ENCODE data around the gene ORMDL1.

ORMDL1 gene

GRCh38 chr2:189791338-189792042, 7.4 kb upstream of the ORMDL1 start:
- TF ChIP-seq ARNTL (CRISPR knock-in tag; IDR thresholded peaks at IDR 0.05; ENCODE audit: borderline replicate concordance, low read depth) (no peak), CSDC2 (CRISPR knock-in tag; IDR thresholded peaks at IDR 0.05) (no peak), CREB5 (CRISPR knock-in tag; IDR thresholded peaks at IDR 0.05; ENCODE audit: low read depth) (no peak), GLIS3 (CRISPR knock-in tag; IDR thresholded peaks at IDR 0.05) (no peak), TOX (CRISPR knock-in tag; IDR thresholded peaks at IDR 0.05; ENCODE audit: borderline replicate concordance) (no peak), ZNF565 (CRISPR knock-in tag; conservative IDR thresholded peaks at IDR 0.05; ENCODE audit: low read depth) (no peak), ZFP3 (CRISPR knock-in tag; IDR thresholded peaks at IDR 0.05) (no peak), TCF4 (CRISPR knock-in tag; IDR thresholded peaks at IDR 0.05; ENCODE audit: borderline replicate concordance) (no peak), PATZ1 (CRISPR knock-in tag; IDR thresholded peaks at IDR 0.05; ENCODE audit: borderline replicate concordance) (no peak), ZFP30 (CRISPR knock-in tag; IDR thresholded peaks at IDR 0.05) (no peak), ESRRG (CRISPR knock-in tag; IDR thresholded peaks at IDR 0.05) (no peak), ZNF70 (CRISPR knock-in tag; IDR thresholded peaks at IDR 0.05) (no peak), ZC3H10 (CRISPR knock-in tag; IDR thresholded peaks at IDR 0.05) (no peak), PPARA (CRISPR knock-in tag; IDR thresholded peaks at IDR 0.05; ENCODE audit: borderline replicate concordance) (no peak), ISL1 (CRISPR knock-in tag; IDR thresholded peaks at IDR 0.05) (no peak), BACH2 (CRISPR knock-in tag; IDR thresholded peaks at IDR 0.05; ENCODE audit: borderline replicate concordance) (no peak), ZNF8 (CRISPR knock-in tag; IDR thresholded peaks at IDR 0.05) (no peak)
- no peak for ATAC-seq

- TF ChIP-seq ZFP3 (CRISPR knock-in tag; IDR thresholded peaks at IDR 0.05): 0 out of 2 replicates have a peak, but pooled peaks have one; percentile 1
- no peak for TF ChIP-seq ISL1 (CRISPR knock-in tag; IDR thresholded peaks at IDR 0.05)
Measured at GRCh38 chr2:189783451-189783926, 650 bp downstream of the ORMDL1 start.

GRCh38 chr2:189782221-189782671, 1.9 kb downstream of the ORMDL1 start:
- TF ChIP-seq CSRNP3 (CRISPR knock-in tag; IDR thresholded peaks at IDR 0.05): no peak
- no peak for ATAC-seq

More at GRCh38 chr2:189783451-189783926, 650 bp downstream of the ORMDL1 start:
- peak; percentile 49 for ATAC-seq

- no peak for ATAC-seq
- TF ChIP-seq ZFP3 (CRISPR knock-in tag; IDR thresholded peaks at IDR 0.05): no peak
- no peak for TF ChIP-seq TCF4 (CRISPR knock-in tag; IDR thresholded peaks at IDR 0.05; ENCODE audit: borderline replicate concordance)
- TF ChIP-seq OSR1 (CRISPR knock-in tag; IDR thresholded peaks at IDR 0.05): no peak
- no peak for TF ChIP-seq GLIS3 (CRISPR knock-in tag; IDR thresholded peaks at IDR 0.05)
- no peak for TF ChIP-seq POU6F1 (CRISPR knock-in tag; IDR thresholded peaks at IDR 0.05; ENCODE audit: borderline replicate concordance, low read depth)
- TF ChIP-seq CSDC2 (CRISPR knock-in tag; IDR thresholded peaks at IDR 0.05): no peak
- no peak for TF ChIP-seq ZNF70 (CRISPR knock-in tag; IDR thresholded peaks at IDR 0.05)
- no peak for TF ChIP-seq ARNTL (CRISPR knock-in tag; IDR thresholded peaks at IDR 0.05; ENCODE audit: borderline replicate concordance, low read depth)
- no peak for TF ChIP-seq ISL1 (CRISPR knock-in tag; IDR thresholded peaks at IDR 0.05)
- no peak for TF ChIP-seq ZC3H10 (CRISPR knock-in tag; IDR thresholded peaks at IDR 0.05)
- TF ChIP-seq BACH2 (CRISPR knock-in tag; IDR thresholded peaks at IDR 0.05; ENCODE audit: borderline replicate concordance): no peak
- TF ChIP-seq PPARA (CRISPR knock-in tag; IDR thresholded peaks at IDR 0.05; ENCODE audit: borderline replicate concordance): no peak
- no peak for TF ChIP-seq ZFP30 (CRISPR knock-in tag; IDR thresholded peaks at IDR 0.05)
- no peak for TF ChIP-seq CSRNP3 (CRISPR knock-in tag; IDR thresholded peaks at IDR 0.05)
- TF ChIP-seq PATZ1 (CRISPR knock-in tag; IDR thresholded peaks at IDR 0.05; ENCODE audit: borderline replicate concordance): no peak
- no peak for TF ChIP-seq TSHZ2 (CRISPR knock-in tag; IDR thresholded peaks at IDR 0.05)
Measured at GRCh38 chr2:189772212-189772611, 11.9 kb downstream of the ORMDL1 start.

Measured in SK-N-SH treated with all-trans-retinoic acid at 6 μM for 48 hours (cell line).